MM.1S (cell line): ENCODE data around the gene PODXL2.

Experiments used
- CTCF ChIP-seq: fragments of 300-600 bp; sonication (generic); IDR thresholded peaks from 2 replicates; pipeline ENCODE4 v1.5.1; 2016; ENCODE audit warnings: antibody characterized with exemption, low read length, mixed read lengths
- EZH2 ChIP-seq: fragments of 300-600 bp; sonication (generic); optimal IDR thresholded peaks from 2 replicates; pipeline ENCODE3; 2017; ENCODE audit warnings: low read depth, mild to moderate bottlenecking, antibody characterized with exemption, low read length, mixed read lengths

GRCh38 chr3:127658234-127658633, 29.2 kb downstream of the PODXL2 start:
- TF ChIP-seq CTCF, result no peak
- no peak for TF ChIP-seq EZH2
